Measurements from ENCODE around the gene TTLL1.

DNA sequence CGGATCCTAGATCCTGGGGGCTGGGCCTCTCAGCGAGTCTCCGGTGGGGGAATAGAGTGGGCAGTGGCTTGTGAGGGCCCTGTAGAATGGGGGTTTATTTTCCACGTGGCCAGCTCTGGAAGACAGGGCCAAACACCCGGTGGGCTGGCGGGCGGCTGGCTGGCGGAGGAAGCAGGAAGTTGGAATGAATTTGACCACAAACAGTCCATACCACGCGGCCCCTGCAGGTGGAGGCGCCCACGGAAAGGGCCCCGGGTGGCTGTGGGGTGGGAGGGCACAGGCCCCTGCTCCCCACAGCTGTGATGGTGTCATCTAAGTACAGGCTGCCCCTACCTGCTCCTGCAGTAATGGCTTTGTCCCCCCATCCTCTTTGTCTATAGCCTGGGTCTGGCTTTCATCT lies 38.9 kb upstream of the TTLL1 start:
- TF ChIP-seq POLR2A (IDR thresholded peaks at IDR 0.05; ENCODE audit: low read depth, low read length) (no peak), CTCF (IDR thresholded peaks at IDR 0.05; ENCODE audit: extremely low read depth in 1 of 2, insufficient read depth in 1 of 2, low read depth in 1 of 2, low read length in 2 of 2) (no peak), POLR2AphosphoS5 (IDR thresholded peaks at IDR 0.05; ENCODE audit: insufficient read depth, low read depth, low read length) (no peak), MYC (IDR thresholded peaks at IDR 0.05; ENCODE audit: low read depth, low read length) (no peak), GATA2 (IDR thresholded peaks at IDR 0.05; ENCODE audit: insufficient read depth, insufficient read length, low read depth, low read length) (no peak), EZH2 (IDR thresholded peaks at IDR 0.05; ENCODE audit: borderline replicate concordance, low read depth, low read length, severe bottlenecking) (no peak)
- TF ChIP-seq, protein P1, sequence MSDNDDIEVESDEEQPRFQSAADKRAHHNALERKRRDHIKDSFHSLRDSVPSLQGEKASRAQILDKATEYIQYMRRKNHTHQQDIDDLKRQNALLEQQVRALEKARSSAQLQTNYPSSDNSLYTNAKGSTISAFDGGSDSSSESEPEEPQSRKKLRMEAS (IDR thresholded peaks at IDR 0.05; ENCODE audit: insufficient read depth, insufficient read length): no peak
